Neural progenitor cell (in vitro differentiated cells): Measurements from ENCODE around the gene ESF1. TPM values are rescaled to one million over a fixed set of nuclear protein-coding genes. Genes with fewer than 3 reads are reported as not detected.

Source experiments
- DNase-seq: peaks from one replicate; pipeline ENCODE4 v3.0.0-alpha.2; 2016; ENCODE audit warnings: low spot score
- H2AFZ ChIP-seq: fragments of 200-600 bp; sonication (generic); replicated peaks from 2 replicates; pipeline ENCODE4 v1.6.1; 2016; ENCODE audit warnings: antibody characterized with exemption
- H3F3A ChIP-seq: fragments of 200-600 bp; sonication (generic); 2 replicates; pipeline ENCODE4 v1.6.1; 2016; ENCODE audit warnings: antibody characterized with exemption, low read depth
- H3K27ac ChIP-seq: fragments of 200-600 bp; sonication (generic); 2 replicates; pipeline ENCODE4 v1.5.1; 2016; ENCODE audit warnings: mild to moderate bottlenecking
- H3K27me3 ChIP-seq: fragments of 200-600 bp; sonication (generic); 2 replicates; pipeline ENCODE4 v1.6.1; 2016; ENCODE audit warnings: mild to moderate bottlenecking, moderate library complexity
- H3K36me3 ChIP-seq: fragments of 200-600 bp; sonication (generic); 2 replicates; pipeline ENCODE4 v1.5.1; 2016
- H3K4me1 ChIP-seq: fragments of 200-600 bp; sonication (generic); 2 replicates; pipeline ENCODE4 v1.6.1; 2016; ENCODE audit warnings: mixed run types
- H3K4me2 ChIP-seq: fragments of 200-600 bp; sonication (generic); 2 replicates; pipeline ENCODE4 v1.6.1; 2016
- H3K4me3 ChIP-seq: fragments of 200-600 bp; sonication (generic); 2 replicates; pipeline ENCODE4 v1.5.1; 2016
- H3K79me2 ChIP-seq: fragments of 200-600 bp; sonication (generic); 2 replicates; pipeline ENCODE4 v1.6.1; 2016; ENCODE audit warnings: low read depth
- H3K9ac ChIP-seq: fragments of 200-600 bp; sonication (generic); 2 replicates; pipeline ENCODE4 v1.6.1; 2016
- H3K9me3 ChIP-seq: fragments of 200-600 bp; sonication (generic); 2 replicates; pipeline ENCODE4 v1.5.1; 2016; ENCODE audit warnings: low read depth
- H4K20me1 ChIP-seq: fragments of 200-600 bp; sonication (generic); 2 replicates; pipeline ENCODE4 v1.6.1; 2016; ENCODE audit warnings: low read depth
- H3K27ac Mint-ChIP-seq: 3 replicates; pipeline ENCODE4 v1.8.0; 2021; ENCODE audit warnings: mixed read lengths
- H3K27me3 Mint-ChIP-seq: 2 replicates; pipeline ENCODE4 v1.8.0; 2022; ENCODE audit warnings: low read depth, mild to moderate bottlenecking, inconsistent platforms, moderate library complexity, mixed read lengths; ENCODE audit not compliant: insufficient read depth
- H3K36me3 Mint-ChIP-seq: 3 replicates; pipeline ENCODE4 v1.8.0; 2021; ENCODE audit warnings: mixed read lengths
- H3K4me1 Mint-ChIP-seq: 3 replicates; pipeline ENCODE4 v1.8.0; 2021; ENCODE audit warnings: mixed read lengths
- H3K4me3 Mint-ChIP-seq: 3 replicates; pipeline ENCODE4 v1.8.0; 2021; ENCODE audit warnings: mild to moderate bottlenecking, moderate library complexity, mixed read lengths
- H3K9me3 Mint-ChIP-seq: 3 replicates; pipeline ENCODE4 v1.8.0; 2020; ENCODE audit warnings: mixed read lengths
- CTCF ChIP-seq: fragments of 200-600 bp; sonication (generic); IDR thresholded peaks from 2 replicates; pipeline ENCODE4 v1.5.1; 2017; ENCODE audit warnings: antibody characterized with exemption, mild to moderate bottlenecking
- EZH2 ChIP-seq: fragments of 200-600 bp; sonication (generic); IDR thresholded peaks from 2 replicates; pipeline ENCODE4 v1.6.1; 2017; ENCODE audit warnings: antibody characterized with exemption, mild to moderate bottlenecking, moderate library complexity
- EZH2phosphoT487 ChIP-seq: fragments of 200-600 bp; sonication (generic); IDR thresholded peaks from 2 replicates; pipeline ENCODE4 v1.6.1; 2017; ENCODE audit warnings: antibody characterized with exemption
- total RNA-seq: library from RNA; depleted of rRNA; stranded (reverse); fragments of >200 nt; gene quantifications from 2 replicates; pipeline ENCODE4 v1.2.3, GENCODE V29; 2015; ENCODE audit warnings: low replicate concordance

The ESF1 gene
- total RNA-seq, 1 donor from 2014 or later: 29.1 TPM

- TF ChIP-seq EZH2: no peak
- peak; percentile 71 for TF ChIP-seq CTCF
- TF ChIP-seq EZH2phosphoT487: no peak
- DNase-seq: peak; percentile 59
- Histone ChIP-seq H3K4me1 (no peaks in the 10 kb centered on the region), H3K79me2 (no peaks in the 10 kb centered on the region), H3K4me2 (no peak overlapping the region), H3K36me3 (no peaks in the 10 kb centered on the region), H3F3A (no peaks in the 10 kb centered on the region), H3K4me3 (no peak overlapping the region), H3K9ac (no peak overlapping the region), H3K27me3 (no peaks in the 10 kb centered on the region), H3K27ac (no peak overlapping the region), H4K20me1 (no peaks in the 10 kb centered on the region), H2AFZ (no peak overlapping the region), H3K9me3 (no peaks in the 10 kb centered on the region)
- H3K27ac Mint-ChIP-seq: no peak overlapping the region
- peaks cover 4% of the 10 kb centered on the region for H3K36me3 Mint-ChIP-seq
- H3K9me3 Mint-ChIP-seq: no peaks in the 10 kb centered on the region
- no peaks in the 10 kb centered on the region for H3K4me1 Mint-ChIP-seq
- no peak overlapping the region for H3K4me3 Mint-ChIP-seq
- peaks cover 2% of the 10 kb centered on the region for H3K27me3 Mint-ChIP-seq
Observed at GRCh38 chr20:13819885-13820645, 35.3 kb upstream of the ESF1 start.

DNA sequence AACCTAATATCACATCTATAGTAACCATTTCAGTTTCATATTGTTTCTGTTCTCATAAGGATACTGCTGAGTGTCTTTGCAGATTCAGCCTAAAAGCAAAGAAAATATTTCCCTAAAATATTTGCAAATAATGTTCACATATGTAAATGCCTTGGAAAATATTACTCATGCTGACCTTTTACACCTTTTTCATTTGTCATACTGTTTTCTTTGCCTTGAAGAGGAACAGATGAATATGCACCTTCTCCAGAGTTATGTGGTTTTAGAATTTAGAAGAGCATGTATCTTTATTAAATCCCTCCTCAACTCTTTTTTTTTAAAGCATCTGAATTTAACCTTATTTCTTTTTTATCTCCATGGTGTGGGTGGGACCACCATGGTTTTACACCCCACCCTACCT lies 32.6 kb upstream of the ESF1 start:
- Histone ChIP-seq H3K4me1 (no peaks in the 10 kb centered on the region), H3F3A (no peaks in the 10 kb centered on the region), H2AFZ (no peak overlapping the region), H3K79me2 (no peaks in the 10 kb centered on the region), H3K9me3 (no peaks in the 10 kb centered on the region), H3K9ac (no peak overlapping the region), H3K27me3 (no peaks in the 10 kb centered on the region), H3K36me3 (no peaks in the 10 kb centered on the region), H3K4me2 (no peak overlapping the region), H3K4me3 (no peak overlapping the region), H3K27ac (no peak overlapping the region), H4K20me1 (no peaks in the 10 kb centered on the region)
- H3K27ac Mint-ChIP-seq: no peak overlapping the region
- no peaks in the 10 kb centered on the region for H3K4me1 Mint-ChIP-seq
- H3K27me3 Mint-ChIP-seq: peaks cover under 1% of the 10 kb centered on the region
- peaks cover 4% of the 10 kb centered on the region for H3K36me3 Mint-ChIP-seq
- no peak overlapping the region for H3K4me3 Mint-ChIP-seq
- no peak for TF ChIP-seq CTCF
- no peak for TF ChIP-seq EZH2phosphoT487
- TF ChIP-seq EZH2: no peak
- no peak for DNase-seq
- H3K9me3 Mint-ChIP-seq: no peaks in the 10 kb centered on the region

- Mint-ChIP-seq H3K9me3 (no peaks in the 10 kb centered on the region), H3K36me3 (peaks cover 6% of the 10 kb centered on the region), H3K27ac (no peak overlapping the region), H3K4me3 (no peak overlapping the region), H3K4me1 (no peaks in the 10 kb centered on the region), H3K27me3 (no peaks in the 10 kb centered on the region)
- Histone ChIP-seq H3K9ac (no peak overlapping the region), H3K4me2 (no peak overlapping the region), H3K79me2 (no peaks in the 10 kb centered on the region), H2AFZ (no peak overlapping the region), H3F3A (no peaks in the 10 kb centered on the region), H3K4me1 (no peaks in the 10 kb centered on the region), H4K20me1 (no peaks in the 10 kb centered on the region), H3K4me3 (no peak overlapping the region), H3K27me3 (no peaks in the 10 kb centered on the region), H3K36me3 (no peaks in the 10 kb centered on the region), H3K27ac (no peak overlapping the region), H3K9me3 (no peaks in the 10 kb centered on the region)
- TF ChIP-seq CTCF: no peak
- TF ChIP-seq EZH2: no peak
- no peak for TF ChIP-seq EZH2phosphoT487
- no peak for DNase-seq
Observed at GRCh38 chr20:13816757-13817156, 32.0 kb upstream of the ESF1 start.
